HG02571 (cell line): ENCODE measurements around the gene RELN.

Experiments used
- ATAC-seq: cut with Tn5 transposase; IDR thresholded peaks from one replicate; pipeline ENCODE4 v1.9.1; 2021; ENCODE audit warnings: mild to moderate bottlenecking, moderate library complexity; ENCODE audit not compliant: unreplicated experiment

RELN gene

GRCh38 chr7:103727982-103728610 is 261.4 kb downstream of the RELN start:
- no peak for ATAC-seq

DNA sequence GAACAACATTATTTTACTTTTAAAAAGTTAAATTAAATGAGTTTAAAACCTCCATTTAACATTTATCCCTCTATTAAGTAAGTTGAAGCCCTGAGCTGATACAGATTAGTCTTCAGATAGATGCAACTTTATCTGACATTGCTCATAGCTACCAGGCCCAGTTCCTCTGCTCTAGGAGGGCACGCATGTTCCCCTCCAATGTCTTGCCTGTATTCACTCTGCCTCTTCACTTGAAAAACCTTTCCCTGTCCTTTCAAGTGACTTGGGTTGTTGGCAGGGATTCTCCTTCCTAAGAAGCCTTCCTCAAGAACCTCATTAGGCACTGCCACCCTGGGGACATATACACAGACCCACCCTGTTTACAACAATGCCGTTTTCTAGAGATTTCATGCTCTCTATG is 270.4 kb downstream of the RELN start:
- no peak for ATAC-seq

GRCh38 chr7:103718482-103719061 is 270.9 kb downstream of the RELN start:
- no peak for ATAC-seq

GRCh38 chr7:103717574-103717973 is 271.9 kb downstream of the RELN start:
- no peak for ATAC-seq

DNA sequence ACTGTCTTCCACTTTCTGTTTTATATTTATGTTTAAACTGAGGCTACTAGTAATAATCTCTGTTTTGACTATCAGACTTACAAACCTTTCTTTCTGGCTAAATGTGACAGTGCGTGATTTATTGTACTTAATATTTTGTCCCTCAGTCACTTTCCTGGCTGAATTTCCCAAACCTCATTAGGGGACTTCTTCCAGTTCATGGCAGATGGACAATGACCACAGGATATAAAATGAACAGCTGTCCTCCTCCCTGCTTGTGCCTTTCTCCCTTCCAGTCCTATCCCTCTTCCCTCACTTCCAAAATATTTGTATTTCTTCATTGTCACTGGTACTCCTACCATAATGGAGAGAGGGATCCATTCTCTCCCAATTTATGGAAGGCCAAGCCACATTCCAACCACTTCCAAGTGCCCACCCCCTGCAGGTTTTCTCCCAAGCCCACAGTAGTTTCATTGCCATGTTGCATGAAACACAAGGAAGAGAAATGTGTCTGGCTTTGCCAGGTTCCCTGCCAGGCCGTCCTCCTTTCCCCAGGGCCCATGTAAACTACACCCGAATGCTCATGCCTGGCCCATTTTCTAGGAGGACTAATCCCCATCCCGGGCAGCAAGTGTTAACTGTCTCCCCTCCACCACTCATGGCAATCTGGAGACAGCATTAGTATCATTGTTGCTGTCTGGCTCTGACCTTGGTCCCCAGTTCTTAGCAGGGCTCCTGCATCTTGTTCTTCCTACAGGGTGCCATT is 273.9 kb downstream of the RELN start:
- no peak for ATAC-seq

DNA sequence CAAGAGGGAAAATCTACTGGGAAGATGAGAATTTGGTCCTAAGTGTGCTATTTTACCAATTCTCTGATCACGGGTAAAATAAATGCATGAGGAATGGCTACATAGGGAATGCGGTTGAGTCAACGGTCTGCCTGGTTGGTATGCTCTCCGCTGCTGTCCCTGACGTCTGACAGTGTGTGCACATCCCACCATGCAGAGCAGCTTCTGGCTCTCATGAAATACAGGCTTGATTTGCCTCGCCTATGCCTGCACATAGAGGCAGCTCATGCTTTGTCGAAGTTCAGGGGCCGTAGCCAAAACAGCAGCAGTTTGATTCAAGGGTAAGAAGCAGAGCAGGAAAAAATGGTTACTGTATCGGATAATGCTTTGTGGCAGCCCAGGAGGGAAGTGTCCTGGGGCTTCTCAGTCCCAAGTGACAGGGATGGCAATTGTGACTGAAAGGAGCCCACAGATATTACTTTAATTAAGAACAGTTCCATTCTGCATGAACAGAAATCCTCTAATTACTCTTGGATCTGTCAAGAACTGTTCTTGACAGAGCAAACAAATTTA is 275.0 kb downstream of the RELN start:
- ATAC-seq = no peak

DNA sequence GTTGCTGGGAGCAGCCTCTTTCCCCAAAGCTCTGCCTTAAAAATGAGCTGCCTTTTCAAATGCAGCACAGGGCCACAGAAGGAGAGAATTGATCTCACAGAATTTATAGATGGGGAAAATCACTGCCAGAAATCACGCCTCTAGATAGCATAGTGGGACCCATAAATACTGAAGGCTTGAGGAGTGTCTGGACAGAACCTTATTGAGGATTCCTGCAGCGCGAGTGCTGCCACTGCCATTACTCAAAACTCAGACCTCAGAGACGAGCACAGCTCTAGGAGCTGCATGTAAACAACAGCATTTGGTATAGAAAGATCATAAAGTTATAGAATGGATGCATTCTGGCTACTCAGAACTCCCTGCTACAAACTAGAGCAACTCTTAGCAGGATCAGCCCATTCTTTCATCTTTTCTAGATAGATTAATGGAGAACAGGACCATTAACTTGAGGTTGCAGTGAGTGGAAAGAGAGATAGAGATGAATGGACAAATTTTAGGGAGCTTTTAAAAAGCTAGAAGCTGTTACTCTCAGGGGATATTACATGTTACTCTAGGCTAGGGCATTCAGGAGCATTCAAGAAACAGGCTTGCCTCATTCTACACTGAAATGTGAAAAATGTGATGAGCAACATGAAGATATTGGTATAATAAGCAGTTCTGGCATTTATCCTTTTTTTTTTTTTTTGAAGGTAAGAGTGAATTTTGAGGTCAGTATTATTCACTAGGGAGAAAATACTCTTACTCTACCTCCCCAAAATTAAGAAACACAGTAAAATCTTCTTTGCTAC is 276.3 kb downstream of the RELN start:
- no peak for ATAC-seq

DNA sequence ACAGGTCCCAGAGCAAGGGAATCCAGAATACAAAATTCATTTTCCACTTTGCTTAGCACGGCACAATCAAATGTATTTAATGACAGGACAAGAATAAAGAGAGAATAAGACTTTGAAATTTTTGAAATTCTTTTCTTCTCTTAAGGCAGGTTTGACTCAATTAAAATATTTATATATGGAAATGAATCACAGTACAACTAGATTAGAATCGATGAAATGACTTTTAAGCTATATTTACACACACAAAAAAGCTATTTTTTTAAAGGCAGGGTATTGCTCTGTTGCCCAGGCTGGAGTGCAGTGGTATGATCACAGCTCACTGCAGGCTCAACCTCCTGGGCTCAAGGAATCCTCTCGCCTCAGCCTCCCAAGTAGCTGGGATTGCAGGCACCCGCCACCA is 278.0 kb downstream of the RELN start:
- ATAC-seq = no peak

DNA sequence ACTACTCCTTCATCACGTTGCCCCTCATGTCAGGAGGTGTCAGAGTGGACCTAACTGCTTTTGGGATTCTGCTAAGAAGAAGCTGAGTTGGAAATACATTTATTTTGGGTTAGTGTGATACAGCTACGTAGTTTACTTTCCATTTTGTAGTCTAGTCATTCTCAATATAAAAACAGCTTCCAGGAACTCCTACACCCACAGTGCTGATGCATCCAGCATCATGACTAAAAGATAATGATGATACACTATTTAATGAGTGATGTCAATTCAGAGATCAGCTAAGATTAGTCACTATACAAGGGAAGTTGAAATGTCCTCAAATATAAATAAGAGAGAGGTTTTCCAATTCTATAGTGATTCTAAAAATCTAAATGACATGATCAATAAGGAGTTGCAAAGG is 279.2 kb downstream of the RELN start:
- no peak for ATAC-seq

- no peak for ATAC-seq
These were observed 282.7 kb downstream of the RELN start for GRCh38 chr7:103706805-103707204.

GRCh38 chr7:103705542-103705941 is 283.9 kb downstream of the RELN start:
- no peak for ATAC-seq

- ATAC-seq = no peak
These were observed 284.8 kb downstream of the RELN start for GRCh38 chr7:103704701-103705100.

- ATAC-seq = no peak
These were observed 286.5 kb downstream of the RELN start for GRCh38 chr7:103702982-103703381.

DNA sequence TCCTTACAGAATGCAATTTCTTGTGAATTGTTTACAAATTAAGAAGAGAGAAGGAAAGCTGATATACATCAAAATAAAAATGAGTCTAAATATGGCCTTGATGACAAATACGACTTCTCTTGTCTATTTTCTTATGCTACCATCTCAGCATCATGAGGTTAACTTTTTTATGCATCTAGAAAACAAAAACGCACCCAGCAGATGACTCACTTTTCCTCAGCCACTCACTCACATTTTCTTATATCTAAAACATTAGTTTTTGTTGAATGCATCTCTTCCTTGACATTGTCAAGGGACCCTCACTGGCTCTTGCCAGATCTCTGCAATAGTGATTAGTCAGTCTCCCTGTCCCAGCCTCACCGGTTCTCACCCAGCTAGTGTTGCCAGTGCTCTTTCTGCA is 287.0 kb downstream of the RELN start:
- no peak for ATAC-seq

DNA sequence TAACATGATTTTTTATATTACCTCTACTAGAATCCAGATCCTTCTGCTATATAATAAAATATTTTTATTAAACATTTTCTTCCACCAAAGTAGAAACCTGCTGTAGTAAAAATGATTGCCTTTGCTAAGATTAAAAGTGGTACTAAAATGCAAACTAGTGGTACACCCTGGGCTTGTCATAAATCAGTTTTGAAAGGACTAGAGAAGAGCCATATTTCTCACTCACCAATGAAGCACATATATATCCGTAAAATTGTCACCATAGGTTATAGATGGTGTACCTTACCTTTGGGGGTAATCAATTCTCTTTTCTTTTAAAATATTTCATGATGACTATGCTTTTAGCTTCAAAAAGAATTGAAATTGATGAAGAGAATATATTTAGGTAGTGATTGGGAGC is 290.4 kb downstream of the RELN start:
- ATAC-seq = no peak

GRCh38 chr7:103698064-103698463 is 291.4 kb downstream of the RELN start:
- no peak for ATAC-seq

GRCh38 chr7:103695521-103695920 is 293.9 kb downstream of the RELN start:
- no peak for ATAC-seq

DNA sequence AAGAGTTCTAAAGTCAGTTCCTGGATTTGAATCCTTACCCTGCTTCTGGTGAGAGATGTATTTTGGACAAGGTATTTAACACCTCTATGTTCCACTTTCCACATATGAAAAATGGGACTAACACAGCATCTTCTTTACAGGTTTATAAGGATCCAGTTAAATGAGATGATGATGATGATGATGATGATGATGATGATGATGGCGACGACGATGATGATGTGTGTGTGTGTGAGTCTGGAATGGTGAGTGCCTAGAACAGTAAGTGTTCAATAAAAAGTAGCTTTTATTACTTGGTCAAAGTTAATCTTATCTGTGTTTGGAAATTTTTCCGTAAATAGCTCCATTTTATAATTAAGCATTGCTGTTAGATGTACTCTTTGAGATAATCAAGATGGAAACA is 295.2 kb downstream of the RELN start:
- ATAC-seq = no peak

GRCh38 chr7:103691291-103691690 is 298.2 kb downstream of the RELN start:
- no peak for ATAC-seq

- no peak for ATAC-seq
These were observed 299.1 kb downstream of the RELN start for GRCh38 chr7:103690242-103690974.

DNA sequence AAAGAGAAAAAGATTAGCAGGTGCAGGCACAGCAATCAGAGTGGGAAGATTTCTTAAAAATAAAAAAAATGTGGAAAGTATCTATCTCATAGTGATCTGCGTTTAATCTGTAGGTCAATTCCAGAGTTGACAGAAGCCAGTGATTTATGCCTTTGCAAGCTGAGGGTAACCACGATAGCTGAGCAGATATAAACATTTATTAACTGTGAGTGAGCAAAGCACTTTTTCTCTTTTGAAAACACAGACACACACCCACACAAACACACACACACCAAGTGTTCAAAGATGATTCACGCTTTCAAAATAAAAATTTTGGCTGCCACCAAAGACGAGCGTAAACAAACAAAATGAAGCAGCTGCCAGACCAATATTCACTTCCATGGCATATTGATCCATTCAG is 300.2 kb downstream of the RELN start:
- no peak for ATAC-seq
